GM18858 (cell line): ENCODE measurements around the gene SLC29A1.

Source experiments
- ATAC-seq: cut with Tn5 transposase; IDR thresholded peaks from one replicate; pipeline ENCODE4 v1.9.1; 2021; ENCODE audit not compliant: unreplicated experiment

Gene SLC29A1

DNA sequence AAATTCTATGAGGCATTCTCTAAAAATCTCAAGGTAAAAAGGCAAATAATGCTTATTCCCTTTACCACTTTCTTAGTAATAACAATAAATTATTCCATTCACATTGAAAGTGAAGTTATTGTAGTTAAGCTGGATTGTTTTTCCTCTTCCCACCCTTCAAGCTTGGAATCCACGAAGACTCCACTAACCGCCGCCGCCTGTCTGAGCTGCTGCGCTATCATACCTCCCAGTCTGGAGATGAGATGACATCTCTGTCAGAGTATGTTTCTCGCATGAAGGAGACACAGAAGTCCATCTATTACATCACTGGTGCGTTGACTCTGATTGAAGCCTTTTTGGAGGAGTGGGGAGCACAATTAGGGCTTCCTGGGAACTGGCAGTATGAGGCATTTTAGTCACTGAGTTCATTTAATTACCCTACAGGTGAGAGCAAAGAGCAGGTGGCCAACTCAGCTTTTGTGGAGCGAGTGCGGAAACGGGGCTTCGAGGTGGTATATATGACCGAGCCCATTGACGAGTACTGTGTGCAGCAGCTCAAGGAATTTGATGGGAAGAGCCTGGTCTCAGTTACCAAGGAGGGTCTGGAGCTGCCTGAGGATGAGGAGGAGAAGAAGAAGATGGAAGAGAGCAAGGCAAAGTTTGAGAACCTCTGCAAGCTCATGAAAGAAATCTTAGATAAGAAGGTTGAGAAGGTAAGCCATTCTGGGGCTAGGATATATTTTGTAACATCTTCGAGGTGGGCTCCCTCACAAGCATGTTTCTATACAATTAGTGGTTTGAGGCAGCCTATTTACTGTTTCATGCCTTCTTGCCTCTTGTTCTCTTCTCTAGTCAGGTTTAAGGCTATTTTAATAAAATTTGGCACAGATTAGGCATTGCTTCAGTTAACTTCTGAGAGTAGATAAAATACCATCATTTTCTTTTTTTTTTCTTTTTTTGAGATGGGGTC lies 28.5 kb downstream of the SLC29A1 start:
- ATAC-seq = no peak

DNA sequence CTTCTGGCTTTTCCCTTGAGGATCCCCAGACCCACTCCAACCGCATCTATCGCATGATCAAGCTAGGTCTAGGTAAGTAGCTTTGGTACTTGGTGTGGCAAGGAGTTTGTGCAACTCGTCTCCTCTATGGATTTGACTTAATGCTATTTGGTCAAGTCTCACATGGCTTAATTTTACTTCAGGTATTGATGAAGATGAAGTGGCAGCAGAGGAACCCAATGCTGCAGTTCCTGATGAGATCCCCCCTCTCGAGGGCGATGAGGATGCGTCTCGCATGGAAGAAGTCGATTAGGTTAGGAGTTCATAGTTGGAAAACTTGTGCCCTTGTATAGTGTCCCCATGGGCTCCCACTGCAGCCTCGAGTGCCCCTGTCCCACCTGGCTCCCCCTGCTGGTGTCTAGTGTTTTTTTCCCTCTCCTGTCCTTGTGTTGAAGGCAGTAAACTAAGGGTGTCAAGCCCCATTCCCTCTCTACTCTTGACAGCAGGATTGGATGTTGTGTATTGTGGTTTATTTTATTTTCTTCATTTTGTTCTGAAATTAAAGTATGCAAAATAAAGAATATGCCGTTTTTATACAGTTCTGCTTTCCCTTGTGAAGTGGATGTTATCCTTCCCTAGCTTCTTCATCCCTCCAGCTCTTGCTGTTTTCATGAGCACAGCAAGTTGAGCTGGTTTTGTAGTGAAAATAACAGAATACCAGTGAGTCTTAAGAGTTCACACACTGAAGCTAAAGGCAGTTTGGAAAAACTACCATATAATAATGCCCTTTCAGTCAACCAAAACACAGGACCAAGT lies 30.1 kb downstream of the SLC29A1 start:
- ATAC-seq = no peak

DNA sequence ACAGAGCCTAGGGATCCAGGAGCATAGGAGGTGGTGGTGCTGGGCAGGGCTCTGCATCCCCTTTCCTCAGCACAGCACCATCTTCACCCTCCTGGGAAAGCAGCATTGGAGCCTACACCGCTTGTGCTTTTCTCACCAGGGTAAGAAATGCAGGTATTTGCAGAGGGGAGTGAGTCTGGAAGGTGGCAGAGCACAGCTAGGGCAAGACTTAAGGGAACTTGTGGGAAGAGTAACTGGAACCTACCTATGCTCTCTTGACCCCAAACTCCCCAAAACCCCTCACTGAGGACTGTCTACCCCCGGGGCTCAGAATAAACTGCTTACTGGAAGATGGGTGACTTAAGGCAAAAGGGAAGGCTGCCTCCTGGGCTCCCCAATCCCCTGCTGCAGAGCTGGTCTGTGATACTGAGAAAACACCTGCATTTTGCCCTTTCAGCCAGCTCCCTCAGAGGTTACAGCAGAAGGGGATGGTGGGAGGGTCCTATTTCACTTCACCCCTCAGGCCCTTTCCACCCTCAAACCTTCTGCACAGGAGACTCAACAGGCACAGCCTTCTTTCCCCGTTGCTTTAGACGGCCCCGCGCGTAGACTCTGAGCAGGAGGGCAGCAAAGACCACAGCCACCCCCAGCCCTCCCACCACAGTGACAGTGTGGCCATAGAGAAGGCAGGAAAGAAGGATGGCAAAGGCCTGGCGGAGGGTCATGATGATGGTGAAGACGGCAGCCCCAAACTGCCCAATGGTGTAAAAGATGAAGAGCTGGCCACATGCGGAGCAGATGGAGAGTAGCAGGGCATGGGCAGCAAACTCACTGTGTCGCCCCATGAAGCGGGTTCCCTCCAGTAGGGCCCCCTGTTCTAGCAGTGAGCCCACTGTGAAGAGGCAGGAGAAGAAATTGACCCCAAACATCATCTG lies 31.1 kb downstream of the SLC29A1 start:
- ATAC-seq = no peak

DNA sequence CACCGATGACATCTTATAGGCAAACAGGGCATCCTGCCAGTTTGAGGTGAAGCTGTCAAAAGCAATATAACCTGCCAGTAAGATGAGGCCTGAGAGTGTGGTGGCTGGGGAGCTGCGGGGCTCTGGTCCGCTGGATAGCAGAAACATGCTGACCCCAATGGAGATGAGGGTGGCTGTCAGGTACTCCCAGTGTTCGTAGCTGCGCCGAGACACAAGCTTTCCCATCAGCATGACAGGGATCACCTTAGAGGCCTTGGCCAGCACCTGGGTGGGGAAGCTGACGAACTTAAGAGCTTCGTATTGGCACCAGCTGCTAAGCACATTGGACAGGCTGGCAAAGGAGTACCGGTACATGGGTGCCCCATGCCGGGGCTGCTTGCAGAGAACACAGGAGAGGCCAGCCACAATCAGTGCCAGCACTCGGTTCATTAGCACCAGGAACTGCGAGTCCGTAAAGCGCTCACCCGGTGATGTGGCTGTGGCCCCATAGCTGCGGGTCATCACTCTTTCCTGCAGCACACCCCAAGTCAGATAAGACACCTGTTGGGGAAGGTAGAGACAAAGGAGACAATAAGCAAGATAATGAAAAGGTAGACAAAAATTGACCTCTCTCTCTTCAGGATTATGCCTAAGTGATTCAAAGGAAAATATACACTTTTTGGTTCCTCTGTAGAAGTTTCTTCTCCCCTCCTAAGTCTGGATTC lies 31.9 kb downstream of the SLC29A1 start:
- ATAC-seq = no peak

DNA sequence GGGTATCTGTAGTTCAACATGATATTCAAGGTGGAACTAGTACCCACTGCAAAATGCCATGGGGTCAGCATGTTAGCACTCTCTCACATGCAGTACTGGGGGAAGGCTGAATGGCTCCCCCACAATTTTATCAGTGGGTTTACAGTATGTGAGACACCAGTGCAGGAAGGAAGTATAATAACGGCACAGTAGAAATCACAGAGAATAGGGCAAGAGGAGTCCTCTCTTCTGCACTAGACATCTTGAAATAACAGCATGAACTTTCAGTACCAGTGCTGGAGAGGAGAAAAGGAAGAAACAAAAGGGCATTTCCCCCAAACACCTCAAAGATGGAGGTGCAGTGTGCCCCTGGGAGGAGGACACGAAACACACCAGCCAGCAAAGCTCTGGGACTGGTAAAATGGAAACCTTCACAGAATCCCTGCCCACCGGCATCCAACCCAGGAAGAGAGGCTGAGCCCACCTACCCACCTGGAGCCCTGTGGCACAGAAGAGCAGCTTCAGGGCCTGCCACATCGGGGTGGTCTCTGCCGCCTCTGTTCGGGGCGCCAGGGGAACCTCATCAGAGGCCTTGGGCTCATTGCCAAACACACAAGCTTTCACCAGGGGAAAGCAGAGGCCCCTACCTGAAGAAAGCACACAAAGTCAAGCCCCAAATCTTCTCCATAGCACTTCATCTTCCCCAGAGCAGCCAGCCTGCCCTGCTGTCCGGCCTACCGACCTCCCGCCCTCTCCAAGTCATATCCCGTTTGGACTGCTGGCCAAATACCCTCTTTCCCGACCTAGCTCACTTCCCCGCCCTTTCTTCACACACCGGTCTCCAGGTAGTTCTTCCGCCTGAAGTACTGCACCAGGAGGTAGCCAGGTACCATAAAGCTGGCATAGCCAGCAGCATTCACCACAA lies 32.7 kb downstream of the SLC29A1 start:
- ATAC-seq = no peak

DNA sequence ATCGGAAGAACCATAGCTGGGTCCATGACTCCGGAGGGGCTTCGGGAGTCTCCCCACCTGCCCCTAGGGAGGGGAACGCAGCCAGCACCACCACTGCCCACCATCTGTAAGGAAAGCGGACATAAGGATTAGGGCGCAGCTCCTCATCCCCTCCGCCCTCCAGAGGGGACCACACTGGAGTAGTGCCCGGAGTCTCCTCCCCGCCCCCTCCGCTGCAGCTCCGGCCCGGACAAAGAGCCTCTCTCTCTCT lies 33.3 kb downstream of the SLC29A1 start:
- ATAC-seq = no peak

DNA sequence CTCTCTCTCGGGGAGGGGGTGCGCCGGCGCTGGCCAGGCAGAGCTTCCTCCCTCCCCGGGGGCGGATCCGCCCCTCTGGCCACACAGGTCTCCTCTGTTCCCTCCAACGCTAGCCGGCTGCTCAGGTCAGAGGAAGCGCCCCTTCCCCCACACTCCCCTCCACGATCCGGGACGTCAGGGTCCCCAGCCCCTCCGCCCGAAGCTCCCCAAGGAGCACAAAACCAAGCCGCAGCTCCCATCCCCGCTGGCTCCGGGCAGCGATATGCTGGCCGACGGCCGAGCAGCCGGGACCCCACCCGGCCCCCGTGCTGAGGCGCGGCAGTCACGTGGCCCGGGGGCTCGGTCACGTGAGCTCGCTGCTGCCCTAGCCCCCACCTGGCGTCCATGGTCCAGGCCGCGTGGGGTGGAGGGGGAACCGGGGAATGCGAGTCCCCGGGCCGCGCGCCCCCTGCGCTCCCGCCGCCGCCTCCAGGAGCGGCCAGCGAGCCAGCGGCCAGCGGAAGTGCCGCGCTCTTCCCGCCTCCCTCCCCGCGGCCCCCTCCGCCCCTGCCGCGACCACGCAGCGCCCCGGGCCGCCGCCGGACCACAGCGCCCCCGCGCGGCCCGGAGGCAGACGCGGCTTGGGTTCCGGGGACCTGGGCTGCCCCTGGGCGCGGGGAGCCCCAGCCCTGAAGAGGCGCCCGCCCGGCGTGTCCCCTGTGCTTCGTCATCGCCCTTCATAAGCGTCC lies 33.8 kb downstream of the SLC29A1 start, which contains the start of gene SLC35B2:
TSS of gene SLC35B2 (minus strand) at position 504 of the 728 bp plus-strand sequence. CDS start at position 386, 118 bp downstream.
- peak; percentile 27 for ATAC-seq

DNA sequence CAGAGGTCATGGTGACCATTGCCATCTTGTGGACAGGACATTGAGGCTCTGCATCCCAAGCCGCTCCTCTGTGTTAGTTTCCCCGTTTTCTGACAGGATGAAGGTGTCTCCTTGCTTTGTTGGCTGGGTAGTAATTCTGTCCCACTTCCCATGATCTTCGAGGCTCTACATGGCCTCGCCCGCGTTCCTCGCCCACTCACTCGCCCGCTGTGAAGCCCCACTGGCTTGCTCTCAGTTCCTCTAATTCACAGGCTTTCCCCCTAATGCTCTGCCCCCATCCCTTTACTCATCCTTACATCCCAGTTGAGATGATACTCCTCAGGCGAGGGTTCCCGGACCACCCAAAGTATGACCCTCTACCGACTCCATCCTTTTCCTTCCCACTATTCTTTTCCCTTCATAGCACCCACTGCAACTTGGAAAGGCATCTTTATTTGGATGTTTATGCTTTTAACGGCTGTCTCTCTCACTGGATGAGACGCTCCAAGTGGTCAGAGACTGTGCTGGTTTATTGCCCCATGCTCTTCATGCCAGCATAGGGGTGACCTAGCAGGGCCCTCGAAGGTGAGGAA lies 34.4 kb downstream of the SLC29A1 start:
- no peak for ATAC-seq

DNA sequence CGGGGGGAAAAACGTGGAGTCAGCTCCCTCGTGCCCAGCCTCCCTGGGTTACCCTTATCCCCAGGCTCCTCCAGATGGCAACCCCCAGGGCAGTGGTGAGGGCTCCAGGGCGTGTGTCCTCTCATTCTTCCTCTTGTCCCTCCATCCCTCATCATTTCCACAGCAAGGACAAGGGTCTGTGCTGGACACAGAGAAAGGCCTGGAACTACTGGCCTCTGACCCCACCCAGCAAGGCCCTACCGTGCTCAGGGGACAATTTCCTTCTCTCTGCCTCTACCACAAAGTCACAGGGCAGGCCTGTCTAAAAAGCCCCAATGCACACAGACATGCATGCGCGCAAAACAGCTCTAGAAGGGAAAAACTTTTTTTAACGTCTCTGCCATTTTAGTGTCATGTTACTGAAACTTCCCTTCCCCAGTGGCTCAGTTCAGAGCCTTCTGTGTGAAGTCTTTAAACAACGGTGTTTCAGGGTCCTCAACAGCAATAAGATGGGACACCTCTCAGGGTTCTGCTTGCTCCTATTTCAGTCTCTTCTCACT lies 35.0 kb downstream of the SLC29A1 start:
- no peak for ATAC-seq

DNA sequence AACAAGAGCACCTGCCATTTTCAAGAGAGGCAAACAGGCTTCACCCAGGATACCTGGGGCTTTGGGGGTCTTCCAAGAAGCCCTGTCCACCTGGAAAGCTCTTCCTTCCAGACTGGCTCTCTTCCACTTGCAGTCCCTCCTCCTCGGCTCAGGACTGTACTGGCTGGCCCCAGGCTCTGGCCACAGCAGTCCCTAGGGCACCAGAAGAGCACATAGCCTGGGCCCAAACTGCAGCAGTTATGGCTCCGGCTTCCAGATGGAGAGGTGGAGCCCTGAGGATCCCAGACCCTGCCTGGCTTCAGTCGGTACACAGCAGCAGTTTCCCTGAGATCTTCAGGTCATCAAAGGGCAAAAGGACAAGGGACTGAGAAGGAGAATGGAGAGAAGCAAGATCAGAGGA lies 35.5 kb downstream of the SLC29A1 start:
- no peak for ATAC-seq

DNA sequence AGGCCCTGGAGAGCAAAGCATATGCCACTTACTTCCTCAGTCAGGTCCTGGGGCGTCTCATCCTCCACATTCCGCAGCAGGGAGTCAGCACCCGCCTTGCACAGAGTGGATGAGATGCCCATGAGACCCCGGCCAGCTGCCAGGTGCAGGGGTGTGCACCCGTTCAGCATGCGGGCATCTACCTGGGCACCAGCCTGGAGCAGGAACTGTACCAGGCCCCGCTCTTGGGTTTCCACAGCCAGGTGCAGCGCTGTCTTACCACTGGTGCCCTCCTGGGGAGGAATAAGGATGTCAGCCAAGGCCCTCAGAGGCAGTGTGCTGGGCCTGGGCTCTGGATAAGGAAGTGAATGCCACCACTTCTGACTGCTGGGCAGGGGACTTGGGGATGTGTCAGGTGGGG lies 36.6 kb downstream of the SLC29A1 start:
- no peak for ATAC-seq

DNA sequence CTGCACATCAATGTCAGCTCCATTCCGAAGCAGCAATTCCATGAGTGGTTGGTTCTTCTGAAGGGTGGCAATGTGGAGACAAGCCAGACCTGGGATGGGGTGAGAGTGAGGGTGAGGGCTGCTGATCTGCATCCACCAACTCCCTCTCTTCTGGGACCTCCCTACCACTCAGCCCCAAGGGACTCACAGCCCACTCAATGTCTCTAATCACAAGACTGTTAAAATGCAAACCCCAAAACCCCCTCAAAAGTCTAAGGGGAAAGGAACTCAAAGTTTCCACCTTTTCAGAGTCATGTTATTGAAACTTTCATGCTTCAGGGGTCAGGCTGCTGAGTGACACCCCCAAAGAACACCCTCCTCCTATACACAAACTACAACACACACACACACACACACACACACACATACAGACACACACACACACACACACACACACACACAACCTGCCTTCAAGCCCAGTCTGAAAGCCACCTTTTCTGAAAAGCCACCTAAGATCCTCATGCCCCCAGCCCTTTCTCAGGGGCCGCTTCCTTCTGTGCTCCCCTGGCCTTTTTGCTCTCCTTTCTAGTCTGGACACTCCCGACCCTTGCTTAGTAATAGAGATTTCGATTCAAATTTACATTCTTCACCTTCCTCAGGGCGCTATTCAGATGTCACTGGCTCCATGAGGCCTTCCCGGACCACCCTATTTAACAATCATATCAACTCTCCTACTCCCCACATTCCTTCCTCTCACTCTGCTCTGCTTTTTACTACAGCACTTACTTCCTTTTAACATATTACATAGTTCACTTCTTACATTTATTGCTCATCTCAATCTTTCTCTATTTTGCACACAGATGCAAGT lies 37.3 kb downstream of the SLC29A1 start:
- no peak for ATAC-seq

DNA sequence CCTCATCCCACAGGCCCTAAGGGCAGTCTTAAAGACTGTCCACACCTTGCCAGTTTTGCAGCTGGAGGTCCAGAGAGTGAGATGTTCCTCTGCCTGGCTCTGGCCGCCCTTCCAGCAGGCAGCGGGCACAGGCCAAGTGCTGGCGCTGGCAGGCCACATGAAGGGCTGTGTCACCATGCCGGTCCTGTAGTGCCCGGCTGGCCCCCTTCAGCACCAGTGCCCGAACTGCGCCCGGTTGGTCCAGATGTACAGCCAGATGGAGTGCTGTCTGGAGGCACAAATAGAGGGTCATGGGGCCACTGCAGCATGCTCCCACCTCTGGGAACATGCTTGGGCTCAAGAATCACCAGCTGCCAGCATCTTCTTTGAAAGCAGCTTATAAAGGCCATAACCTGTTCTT lies 38.2 kb downstream of the SLC29A1 start:
- ATAC-seq = no peak

DNA sequence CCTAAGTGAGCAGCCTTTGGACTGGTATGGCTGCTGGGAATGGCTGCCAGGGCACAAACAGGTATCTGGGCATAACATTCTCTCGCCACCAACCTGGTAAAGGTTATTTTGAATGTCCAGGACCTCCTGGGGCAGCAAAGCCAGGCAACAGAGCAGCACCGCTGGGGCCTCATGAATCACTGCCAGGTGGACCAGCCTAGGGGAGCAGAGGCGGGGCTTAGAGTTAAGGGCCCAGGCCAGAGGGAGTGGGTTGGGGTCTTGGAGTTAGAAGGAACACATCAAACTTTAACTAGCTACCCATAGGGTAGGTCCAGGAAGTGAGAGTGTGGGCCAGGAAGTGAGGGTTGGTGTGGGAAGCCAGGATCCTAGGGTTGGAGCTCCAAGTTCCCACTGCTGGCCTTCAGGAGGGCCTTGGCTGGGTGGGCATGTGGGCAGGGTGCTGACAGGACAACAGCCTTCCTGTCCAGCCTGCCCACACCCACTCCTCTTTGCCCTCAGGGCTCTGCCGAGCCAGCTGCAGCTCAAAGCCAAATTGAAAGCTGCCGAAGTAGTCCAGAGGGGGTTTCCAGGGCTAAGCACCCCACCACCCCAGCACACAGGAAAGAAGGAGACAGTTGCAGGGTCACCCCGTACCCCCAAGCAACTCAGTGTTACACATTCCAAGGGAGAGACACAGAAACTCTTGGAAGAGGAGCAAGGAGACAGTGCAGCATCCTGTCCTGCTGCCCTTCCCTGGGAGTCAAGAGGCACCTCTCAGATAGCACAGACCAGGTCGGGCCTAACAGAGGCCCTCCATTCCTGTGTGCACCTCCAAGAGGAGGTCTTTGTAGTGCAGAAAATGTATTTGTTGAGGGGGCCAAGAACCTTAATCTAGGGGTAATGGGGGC lies 39.3 kb downstream of the SLC29A1 start:
- no peak for ATAC-seq

DNA sequence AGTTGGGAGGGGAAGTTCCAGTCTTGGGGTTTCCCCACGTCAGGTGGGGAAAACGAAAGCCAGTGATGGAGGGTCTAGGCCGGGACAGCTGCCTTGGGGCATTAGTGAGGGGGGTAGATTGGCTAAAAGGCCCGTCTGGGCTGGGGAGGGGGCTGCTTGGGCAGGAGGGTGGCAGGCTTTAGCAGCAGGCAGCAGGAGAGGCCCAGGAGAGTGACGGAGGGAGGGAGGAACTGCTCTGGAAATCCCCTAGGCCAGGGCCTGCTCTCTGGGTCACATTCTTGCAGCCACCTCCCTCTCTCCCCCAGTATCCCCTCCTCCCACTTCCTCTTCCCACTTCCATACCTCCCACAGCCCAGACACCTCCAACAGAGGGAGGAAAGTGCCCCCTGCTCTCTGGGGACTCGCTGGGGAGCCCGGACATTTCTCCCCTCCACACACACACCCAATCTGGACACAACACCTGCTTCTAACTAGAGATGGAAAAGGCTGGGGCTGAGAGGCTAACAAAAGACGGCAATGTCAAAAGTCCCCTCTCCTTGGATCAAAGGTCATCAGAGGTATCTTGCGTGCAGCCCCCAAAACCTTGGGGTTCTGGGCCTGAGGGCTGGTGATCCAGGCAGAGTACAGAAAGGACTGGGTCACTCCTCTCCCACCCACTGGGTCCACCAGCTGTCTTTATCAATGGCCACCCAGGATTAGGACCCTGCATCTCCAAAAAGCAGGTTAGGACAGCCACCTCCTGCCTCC lies 40.1 kb downstream of the SLC29A1 start:
- ATAC-seq = no peak
